Endodermal cell (in vitro differentiated cells): ENCODE data around the gene CNIH2. TPM values are rescaled to one million over a fixed set of nuclear protein-coding genes. Genes with fewer than 3 reads are reported as not detected.
A peak's percentile ranks its signal among the peaks of the same experiment; 100 is the strongest.
"Not testable (repeated sequence)": the region's sequence is repeated elsewhere in the genome, so short reads cannot be mapped to it uniquely, and the experiment has no call there.

Experiments
- DNase-seq: peaks from one replicate; pipeline ENCODE4 v3.0.0-alpha.2; 2017
- H3K27ac ChIP-seq: 2 replicates; pipeline ENCODE4 v1.5.1; 2013; ENCODE audit warnings: mild to moderate bottlenecking, low read depth, low read length, moderate library complexity
- H3K27me3 ChIP-seq: 2 replicates; pipeline ENCODE4 v1.6.1; 2013; ENCODE audit warnings: mild to moderate bottlenecking, low read length, moderate library complexity; ENCODE audit not compliant: insufficient read depth, control insufficient read depth, poor library complexity, severe bottlenecking
- H3K36me3 ChIP-seq: 2 replicates; pipeline ENCODE4 v1.7.0; 2013; ENCODE audit warnings: mild to moderate bottlenecking, low read length, moderate library complexity; ENCODE audit not compliant: control insufficient read depth, insufficient read depth
- H3K4me1 ChIP-seq: one replicate; pipeline ENCODE4 v1.7.0; 2013; ENCODE audit warnings: low read length; ENCODE audit not compliant: control insufficient read depth, insufficient read depth
- H3K4me3 ChIP-seq: 2 replicates; pipeline ENCODE4 v1.5.1; 2013; ENCODE audit warnings: mild to moderate bottlenecking, low read length, moderate library complexity
- H3K9ac ChIP-seq: 2 replicates; pipeline ENCODE4 v1.6.1; 2013; ENCODE audit warnings: mild to moderate bottlenecking, low read length, moderate library complexity; ENCODE audit not compliant: poor library complexity, severe bottlenecking; ENCODE audit errors: extremely low read depth
- H3K9me3 ChIP-seq: 2 replicates; pipeline ENCODE4 v1.6.1; 2013; ENCODE audit warnings: mild to moderate bottlenecking, low read length, moderate library complexity; ENCODE audit not compliant: control insufficient read depth
- H3K27ac Mint-ChIP-seq: 2 replicates; pipeline ENCODE4 v1.8.0; 2020; ENCODE audit warnings: mixed read lengths
- H3K27me3 Mint-ChIP-seq: 2 replicates; pipeline ENCODE4 v1.8.0; 2021; ENCODE audit warnings: mild to moderate bottlenecking, mixed read lengths; ENCODE audit not compliant: insufficient read depth
- H3K36me3 Mint-ChIP-seq: 2 replicates; pipeline ENCODE4 v1.8.0; 2020; ENCODE audit warnings: low read depth, mixed read lengths
- H3K4me1 Mint-ChIP-seq: 2 replicates; pipeline ENCODE4 v1.8.0; 2020; ENCODE audit warnings: mixed read lengths
- H3K4me3 Mint-ChIP-seq: 2 replicates; pipeline ENCODE4 v1.8.0; 2020; ENCODE audit warnings: mild to moderate bottlenecking, moderate library complexity, mixed read lengths
- H3K9me3 Mint-ChIP-seq: 2 replicates; pipeline ENCODE4 v1.8.0; 2020; ENCODE audit warnings: mild to moderate bottlenecking, mixed read lengths
- CTCF ChIP-seq: fragments of 200-600 bp; sonication (generic); conservative IDR thresholded peaks from 2 replicates; pipeline ENCODE4 v1.5.0; 2021; ENCODE audit warnings: antibody characterized with exemption, mild to moderate bottlenecking
- WGBS, 2 experiments: methylation state at CpG; one replicate each; pipeline versions ENCODE4 v1.1.5 to v1.1.7; 2013; ENCODE audit warnings: missing lambda C conversion rate in 2 of 2, mixed read lengths in 1 of 2; ENCODE audit not compliant: insufficient coverage in 1 of 2, insufficient read length in 1 of 2; 5-methylcytosine and 5-hydroxymethylcytosine counted together
- total RNA-seq, 2 donors: library from RNA; stranded (reverse); fragmentation: NEBNext Ultra II Directional in 1 of 2; extraction: Animal tissue kit (Norgen Biotek cat#: 25700) in 1 of 2; gene quantifications; 2 replicates in 1 of 2; 3 replicates in 1 of 2; pipeline ENCODE4 v1.2.1, GENCODE V29; 2021

CNIH2 gene
- total RNA-seq, 2 donors from 2014 or later: 3.5 to 3.8 TPM

- Mint-ChIP-seq H3K36me3 (no peaks in the 10 kb centered on the region), H3K27ac (no peak overlapping the region), H3K4me1 (peaks cover 9% of the 10 kb centered on the region), H3K27me3 (peaks cover 24% of the 10 kb centered on the region), H3K9me3 (peaks cover 19% of the 10 kb centered on the region), H3K4me3 (peak overlapping the region; percentile 27)
- TF ChIP-seq CTCF: no peak
- Histone ChIP-seq H3K36me3 (no peaks in the 10 kb centered on the region), H3K27me3 (no peaks in the 10 kb centered on the region), H3K4me3 (no peak overlapping the region), H3K4me1 (no peaks in the 10 kb centered on the region), H3K9ac (no peak overlapping the region), H3K9me3 (no peaks in the 10 kb centered on the region), H3K27ac (peak overlapping the region; percentile 55)
- 58 to 82% methylated on average over 9 to 15 of the region's 16 CpGs for WGBS, 2 experiments
- peak; percentile 78 for DNase-seq
Observed at GRCh38 chr11:66317723-66318599, 40.0 kb downstream of the CNIH2 start.

GRCh38 chr11:66318600-66318970 lies 40.6 kb downstream of the CNIH2 start:
- Histone ChIP-seq H3K9me3 (no peaks in the 10 kb centered on the region), H3K27me3 (no peaks in the 10 kb centered on the region), H3K36me3 (no peaks in the 10 kb centered on the region), H3K4me1 (no peaks in the 10 kb centered on the region), H3K27ac (no peak overlapping the region), H3K4me3 (no peak overlapping the region), H3K9ac (no peak overlapping the region)
- 87 to 100% methylated on average over 2 to 3 of the region's 3 CpGs for WGBS, 2 experiments
- H3K4me3 Mint-ChIP-seq: no peak overlapping the region
- peaks cover 9% of the 10 kb centered on the region for H3K4me1 Mint-ChIP-seq
- peaks cover 24% of the 10 kb centered on the region for H3K27me3 Mint-ChIP-seq
- H3K27ac Mint-ChIP-seq: no peak overlapping the region
- no peak for TF ChIP-seq CTCF
- no peak for DNase-seq
- no peaks in the 10 kb centered on the region for H3K36me3 Mint-ChIP-seq
- H3K9me3 Mint-ChIP-seq: peaks cover 19% of the 10 kb centered on the region

GRCh38 chr11:66320289-66320688 lies 42.3 kb downstream of the CNIH2 start:
- not testable (repeated sequence) for H3K27me3 ChIP-seq, H3K27ac Mint-ChIP-seq, H3K27ac ChIP-seq, H3K9me3 ChIP-seq, DNase-seq, H3K4me3 Mint-ChIP-seq, H3K9ac ChIP-seq, H3K36me3 Mint-ChIP-seq, H3K4me3 ChIP-seq, H3K4me1 Mint-ChIP-seq, H3K36me3 ChIP-seq, H3K4me1 ChIP-seq
- WGBS, 2 experiments: 100% methylated on average over 1 of the region's 2 CpGs; no CpG with 5 or more reads in 1 of the 2 experiments
- Mint-ChIP-seq H3K27me3 (peaks cover 19% of the 10 kb centered on the region), H3K9me3 (peaks cover 19% of the 10 kb centered on the region)

GRCh38 chr11:66320748-66321147 lies 42.8 kb downstream of the CNIH2 start:
- Mint-ChIP-seq H3K27me3 (peaks cover 16% of the 10 kb centered on the region), H3K9me3 (peaks cover 19% of the 10 kb centered on the region)
- H3K4me1 Mint-ChIP-seq, H3K27me3 ChIP-seq, H3K9ac ChIP-seq, H3K4me3 Mint-ChIP-seq, H3K36me3 Mint-ChIP-seq, H3K27ac Mint-ChIP-seq, H3K9me3 ChIP-seq, H3K36me3 ChIP-seq, DNase-seq, H3K27ac ChIP-seq, H3K4me3 ChIP-seq, H3K4me1 ChIP-seq: not testable (repeated sequence)
- WGBS, 2 experiments: 78 to 95% methylated on average over 1 to 4 of the region's 6 CpGs
